Measurements from ENCODE around the gene LMNTD2.

The LMNTD2 gene

DNA sequence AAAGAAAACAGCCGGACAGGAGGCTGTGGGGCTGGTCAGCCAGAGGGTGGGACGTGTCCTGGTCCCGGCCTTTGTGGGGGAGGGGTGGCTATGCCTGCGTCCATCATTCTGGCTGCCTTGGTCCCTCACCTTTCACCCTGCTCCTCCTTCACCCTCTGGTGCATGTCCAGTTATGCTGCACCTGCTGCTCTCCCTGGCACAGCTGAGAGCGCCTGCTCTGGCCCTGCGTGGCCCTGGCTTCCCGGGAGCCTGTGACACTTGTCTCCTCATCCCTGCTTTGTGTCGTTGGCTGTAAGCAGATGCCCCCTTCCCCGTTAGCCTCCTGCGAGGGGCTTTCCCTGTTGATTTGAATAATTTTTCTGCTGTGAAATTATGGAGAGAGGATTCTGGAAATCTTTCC lies 32.4 kb upstream of the LMNTD2 start:
- no peaks in the 10 kb centered on the region for H3K9me3 ChIP-seq (ENCODE audit: low read depth, low read length)
- H3K9ac ChIP-seq (ENCODE audit: insufficient read length): no peak overlapping the region
- no peak overlapping the region for H3K27ac ChIP-seq
- TF ChIP-seq EZH2 (IDR thresholded peaks at IDR 0.05) (no peak), FOXP2 (optimal IDR thresholded peaks at IDR 0.05; ENCODE audit: control extremely low read depth, extremely low read length, insufficient read depth) (no peak), POLR2AphosphoS5 (IDR thresholded peaks at IDR 0.05; ENCODE audit: borderline replicate concordance, low read depth, low read length) (no peak)
- no peak overlapping the region for H3K4me3 ChIP-seq
- peaks cover 81% of the 10 kb centered on the region for H3K36me3 ChIP-seq (ENCODE audit: insufficient read depth, low read length)
- no peak for DNase-seq (ENCODE audit: low read depth, low spot score)

GRCh38 chr11:592501-592900 lies 32.0 kb upstream of the LMNTD2 start:
- Histone ChIP-seq H3K27ac (no peak overlapping the region), H3K36me3 (ENCODE audit: insufficient read depth, low read length) (peaks cover 84% of the 10 kb centered on the region), H3K9ac (ENCODE audit: insufficient read length) (no peak overlapping the region), H3K4me3 (no peak overlapping the region), H3K9me3 (ENCODE audit: low read depth, low read length) (no peaks in the 10 kb centered on the region)
- no peak for DNase-seq (ENCODE audit: low read depth, low spot score)
- TF ChIP-seq FOXP2 (optimal IDR thresholded peaks at IDR 0.05; ENCODE audit: control extremely low read depth, extremely low read length, insufficient read depth) (no peak), EZH2 (IDR thresholded peaks at IDR 0.05) (no peak), POLR2AphosphoS5 (IDR thresholded peaks at IDR 0.05; ENCODE audit: borderline replicate concordance, low read depth, low read length) (no peak)

DNA sequence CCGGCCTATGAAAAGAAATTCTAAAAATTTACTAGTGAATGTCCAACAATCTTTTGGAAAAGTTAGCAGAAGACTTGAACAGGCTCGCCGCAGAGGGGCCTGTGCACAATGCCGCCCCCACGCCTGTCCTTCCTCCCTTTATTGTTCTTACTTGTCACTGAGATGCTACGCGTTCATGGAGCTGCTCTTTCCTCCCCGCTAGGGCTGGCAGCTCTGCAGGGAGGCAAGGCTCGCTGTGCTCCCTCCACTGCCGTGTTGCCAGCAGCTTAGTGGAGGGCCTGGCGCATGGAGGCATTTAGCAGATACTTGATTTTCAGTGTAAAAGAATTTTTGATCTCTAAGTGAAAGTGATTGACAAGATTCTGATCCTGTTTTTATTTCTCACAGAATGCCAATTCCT lies 30.5 kb upstream of the LMNTD2 start:
- H3K36me3 ChIP-seq (ENCODE audit: insufficient read depth, low read length): peaks cover 84% of the 10 kb centered on the region

DNA sequence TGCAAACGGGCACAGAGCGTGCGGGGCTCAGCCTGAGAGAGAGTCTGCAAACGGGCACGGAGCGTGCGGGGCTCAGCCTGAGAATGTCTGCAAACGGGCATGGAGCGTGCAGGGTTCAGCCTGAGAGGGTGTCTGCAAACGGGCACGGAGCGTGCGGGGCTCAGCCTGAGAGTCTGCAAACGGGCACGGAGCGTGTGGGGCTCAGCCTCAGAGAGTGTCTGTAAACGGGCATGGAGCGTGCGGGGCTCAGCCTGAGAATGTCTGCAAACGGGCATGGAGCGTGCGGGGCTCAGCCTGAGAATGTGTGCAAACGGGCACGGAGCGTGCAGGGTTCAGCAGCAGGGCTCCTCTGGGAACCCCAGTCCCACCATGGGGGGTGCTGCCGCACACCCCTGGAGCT lies 29.3 kb upstream of the LMNTD2 start:
- H3K4me3 ChIP-seq: no peak overlapping the region
- no peaks in the 10 kb centered on the region for H3K9me3 ChIP-seq (ENCODE audit: low read depth, low read length)
- no peak for DNase-seq (ENCODE audit: low read depth, low spot score)
- TF ChIP-seq EZH2 (IDR thresholded peaks at IDR 0.05): no peak
- TF ChIP-seq POLR2AphosphoS5 (IDR thresholded peaks at IDR 0.05; ENCODE audit: borderline replicate concordance, low read depth, low read length): no peak
- no peak for TF ChIP-seq FOXP2 (optimal IDR thresholded peaks at IDR 0.05; ENCODE audit: control extremely low read depth, extremely low read length, insufficient read depth)
- H3K27ac ChIP-seq: no peak overlapping the region
- peaks cover 78% of the 10 kb centered on the region for H3K36me3 ChIP-seq (ENCODE audit: insufficient read depth, low read length)
- H3K9ac ChIP-seq (ENCODE audit: insufficient read length): no peak overlapping the region

More for the DNA sequence above, 30.5 kb upstream of the LMNTD2 start:
- Histone ChIP-seq H3K4me3 (no peak overlapping the region), H3K27ac (no peak overlapping the region), H3K9ac (ENCODE audit: insufficient read length) (no peak overlapping the region), H3K9me3 (ENCODE audit: low read depth, low read length) (no peaks in the 10 kb centered on the region)
- TF ChIP-seq POLR2AphosphoS5 (IDR thresholded peaks at IDR 0.05; ENCODE audit: borderline replicate concordance, low read depth, low read length) (no peak), FOXP2 (optimal IDR thresholded peaks at IDR 0.05; ENCODE audit: control extremely low read depth, extremely low read length, insufficient read depth) (no peak), EZH2 (IDR thresholded peaks at IDR 0.05) (no peak)
- no peak for DNase-seq (ENCODE audit: low read depth, low spot score)

DNA sequence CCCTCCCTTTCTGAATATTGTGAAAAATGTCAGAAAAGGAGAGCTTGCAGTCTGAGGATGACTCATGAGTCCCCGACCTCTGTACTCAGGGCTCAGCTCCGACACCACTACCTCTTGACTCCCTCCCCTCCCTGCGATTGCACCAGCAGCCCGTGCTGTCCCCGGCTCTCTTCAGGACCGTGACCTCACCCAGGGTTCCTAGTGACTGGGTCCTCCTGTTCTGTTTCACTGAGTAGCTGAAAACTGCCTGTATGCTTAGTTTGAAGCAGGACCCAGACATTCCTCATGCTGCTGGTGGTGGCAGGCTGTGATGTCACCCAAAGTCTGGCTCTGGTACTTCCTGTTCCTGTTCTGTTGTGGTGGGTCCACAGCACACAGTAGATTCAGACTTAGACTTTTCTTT lies 27.4 kb upstream of the LMNTD2 start:
- Histone ChIP-seq H3K9me3 (ENCODE audit: low read depth, low read length) (no peaks in the 10 kb centered on the region), H3K4me3 (no peak overlapping the region), H3K27ac (no peak overlapping the region), H3K9ac (ENCODE audit: insufficient read length) (no peak overlapping the region), H3K36me3 (ENCODE audit: insufficient read depth, low read length) (peaks cover 72% of the 10 kb centered on the region)
- no peak for TF ChIP-seq FOXP2 (optimal IDR thresholded peaks at IDR 0.05; ENCODE audit: control extremely low read depth, extremely low read length, insufficient read depth)
- no peak for TF ChIP-seq EZH2 (IDR thresholded peaks at IDR 0.05)
- no peak for TF ChIP-seq POLR2AphosphoS5 (IDR thresholded peaks at IDR 0.05; ENCODE audit: borderline replicate concordance, low read depth, low read length)
- DNase-seq (ENCODE audit: low read depth, low spot score): no peak

GRCh38 chr11:587546-587945 lies 27.0 kb upstream of the LMNTD2 start:
- DNase-seq (ENCODE audit: low read depth, low spot score): no peak
- H3K36me3 ChIP-seq (ENCODE audit: insufficient read depth, low read length): peaks cover 67% of the 10 kb centered on the region
- TF ChIP-seq EZH2 (IDR thresholded peaks at IDR 0.05) (no peak), POLR2AphosphoS5 (IDR thresholded peaks at IDR 0.05; ENCODE audit: borderline replicate concordance, low read depth, low read length) (no peak), FOXP2 (optimal IDR thresholded peaks at IDR 0.05; ENCODE audit: control extremely low read depth, extremely low read length, insufficient read depth) (no peak)
- H3K4me3 ChIP-seq: no peak overlapping the region
- H3K9ac ChIP-seq (ENCODE audit: insufficient read length): no peak overlapping the region
- no peaks in the 10 kb centered on the region for H3K9me3 ChIP-seq (ENCODE audit: low read depth, low read length)
- H3K27ac ChIP-seq: no peak overlapping the region

DNA sequence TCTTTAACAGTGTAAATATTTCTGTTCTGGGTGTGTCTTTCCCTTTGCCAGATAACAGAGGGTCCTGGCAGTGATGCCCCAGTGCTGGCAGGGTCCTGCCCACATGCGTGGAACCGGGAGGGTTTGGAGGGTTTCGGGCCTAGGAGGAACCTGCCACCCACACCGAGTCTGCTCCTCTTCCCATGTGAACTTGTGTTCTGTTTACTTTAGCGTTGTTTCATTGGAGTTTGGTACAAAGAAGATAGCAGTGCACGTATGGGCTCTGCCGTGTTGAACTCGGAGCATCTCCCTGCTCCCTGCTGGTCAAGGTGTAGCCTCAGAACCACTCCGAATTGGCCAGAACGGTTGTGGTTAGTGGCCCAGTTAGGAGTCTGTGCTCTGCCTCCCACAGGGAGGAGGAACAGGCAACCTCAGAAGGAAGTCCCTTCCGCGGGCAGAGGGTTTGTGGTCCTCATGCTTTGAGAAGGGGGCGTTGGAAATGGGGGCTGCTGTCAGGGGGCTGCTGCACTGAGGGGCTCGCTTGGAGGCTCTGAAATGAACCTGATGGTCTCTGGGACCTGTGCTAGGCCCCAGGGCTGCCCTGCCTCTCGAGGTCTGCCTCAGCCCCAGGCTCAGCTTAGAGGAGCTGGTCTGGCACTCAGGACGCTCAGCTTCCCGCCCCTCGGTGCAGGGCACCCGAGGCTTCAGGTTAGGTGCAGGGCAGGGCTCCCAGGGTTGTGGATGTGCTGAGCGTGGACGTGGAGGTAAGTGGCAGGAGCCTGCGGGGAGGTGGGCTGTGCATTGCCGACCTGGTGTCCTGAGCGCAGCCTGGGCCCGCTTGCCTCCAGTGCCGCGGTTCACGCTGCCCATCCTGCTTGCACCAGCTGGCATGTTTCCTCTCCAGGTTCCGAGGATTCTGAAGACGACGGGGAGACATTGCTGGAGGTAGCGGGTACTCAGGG lies 26.1 kb upstream of the LMNTD2 start:
- Histone ChIP-seq H3K27ac (no peak overlapping the region), H3K36me3 (ENCODE audit: insufficient read depth, low read length) (peaks cover 67% of the 10 kb centered on the region), H3K9me3 (ENCODE audit: low read depth, low read length) (no peaks in the 10 kb centered on the region), H3K4me3 (no peak overlapping the region), H3K9ac (ENCODE audit: insufficient read length) (no peak overlapping the region)
- no peak for TF ChIP-seq FOXP2 (optimal IDR thresholded peaks at IDR 0.05; ENCODE audit: control extremely low read depth, extremely low read length, insufficient read depth)
- no peak for TF ChIP-seq POLR2AphosphoS5 (IDR thresholded peaks at IDR 0.05; ENCODE audit: borderline replicate concordance, low read depth, low read length)
- no peak for TF ChIP-seq EZH2 (IDR thresholded peaks at IDR 0.05)
- DNase-seq (ENCODE audit: low read depth, low spot score): no peak

DNA sequence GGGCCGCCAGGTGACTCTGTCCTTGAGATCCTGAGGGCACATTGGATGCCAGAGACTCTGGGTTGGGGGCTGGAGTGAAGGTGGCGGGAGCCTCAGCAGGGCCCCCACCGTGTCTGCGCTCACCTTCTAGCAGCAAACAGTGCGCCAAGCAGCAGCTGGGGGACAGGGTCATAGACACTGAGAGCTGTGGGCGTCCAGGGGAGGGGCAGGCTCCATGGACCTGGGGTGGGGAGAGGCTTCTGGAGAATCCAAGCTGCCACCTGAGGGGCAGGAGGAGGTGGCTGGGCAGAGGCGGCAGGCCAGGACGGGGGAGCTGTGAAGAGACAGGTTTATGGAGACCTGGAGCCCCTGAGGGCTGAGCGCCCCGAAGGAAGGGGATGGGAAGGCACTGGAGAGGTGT lies 23.7 kb upstream of the LMNTD2 start:
- no peaks in the 10 kb centered on the region for H3K9me3 ChIP-seq (ENCODE audit: low read depth, low read length)
- no peak overlapping the region for H3K27ac ChIP-seq
- TF ChIP-seq EZH2 (IDR thresholded peaks at IDR 0.05): no peak
- no peak for TF ChIP-seq FOXP2 (optimal IDR thresholded peaks at IDR 0.05; ENCODE audit: control extremely low read depth, extremely low read length, insufficient read depth)
- no peak for TF ChIP-seq POLR2AphosphoS5 (IDR thresholded peaks at IDR 0.05; ENCODE audit: borderline replicate concordance, low read depth, low read length)
- peaks cover 50% of the 10 kb centered on the region for H3K36me3 ChIP-seq (ENCODE audit: insufficient read depth, low read length)
- no peak for DNase-seq (ENCODE audit: low read depth, low spot score)
- no peak overlapping the region for H3K4me3 ChIP-seq
- no peak overlapping the region for H3K9ac ChIP-seq (ENCODE audit: insufficient read length)
